ENCODE measurements around the gene GFY.

The GFY gene

DNA sequence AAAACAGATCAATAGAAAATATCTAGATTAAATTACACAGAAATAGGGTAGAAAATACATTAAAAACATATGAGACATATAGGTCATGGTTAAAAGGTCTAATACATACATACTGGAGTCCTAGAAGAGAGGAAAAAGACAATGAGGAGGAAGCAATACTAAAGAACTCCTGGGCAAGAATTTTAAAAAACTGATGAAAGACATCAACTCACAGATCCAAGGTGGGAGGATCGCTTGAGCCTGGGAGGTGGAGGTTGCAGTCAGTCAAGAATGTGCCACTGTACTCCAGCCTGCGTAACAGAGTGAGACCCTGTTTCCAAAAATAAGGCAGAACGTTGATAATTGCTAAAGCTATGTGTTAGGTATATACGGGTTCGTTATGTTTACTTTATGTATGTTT is 42.5 kb upstream of the GFY start:
- Histone ChIP-seq H3K9ac (ENCODE audit: low read length) (no peak overlapping the region), H3K4me2 (ENCODE audit: low read depth, low read length, poor library complexity, severe bottlenecking) (no peak overlapping the region), H3K36me3 (ENCODE audit: low read length) (no peaks in the 10 kb centered on the region), H3K9me3 (ENCODE audit: insufficient read depth, low read length) (no peaks in the 10 kb centered on the region), H3K79me2 (ENCODE audit: insufficient read depth, low read length) (no peaks in the 10 kb centered on the region), H4K20me1 (ENCODE audit: low read depth, low read length) (no peaks in the 10 kb centered on the region), H2AFZ (ENCODE audit: low read depth, low read length, severe bottlenecking) (no peak overlapping the region), H3K27me3 (ENCODE audit: low read length) (no peaks in the 10 kb centered on the region), H3K9me2 (replicated peaks; ENCODE audit: insufficient read depth, low read length) (no peaks in the 10 kb centered on the region), H3K27ac (ENCODE audit: low read depth, low read length) (no peak overlapping the region), H3F3A (ENCODE audit: insufficient read depth) (no peaks in the 10 kb centered on the region), H3K4me3 (ENCODE audit: insufficient read depth, low read length, poor library complexity, severe bottlenecking) (no peak overlapping the region)
- TF ChIP-seq, protein P1, sequence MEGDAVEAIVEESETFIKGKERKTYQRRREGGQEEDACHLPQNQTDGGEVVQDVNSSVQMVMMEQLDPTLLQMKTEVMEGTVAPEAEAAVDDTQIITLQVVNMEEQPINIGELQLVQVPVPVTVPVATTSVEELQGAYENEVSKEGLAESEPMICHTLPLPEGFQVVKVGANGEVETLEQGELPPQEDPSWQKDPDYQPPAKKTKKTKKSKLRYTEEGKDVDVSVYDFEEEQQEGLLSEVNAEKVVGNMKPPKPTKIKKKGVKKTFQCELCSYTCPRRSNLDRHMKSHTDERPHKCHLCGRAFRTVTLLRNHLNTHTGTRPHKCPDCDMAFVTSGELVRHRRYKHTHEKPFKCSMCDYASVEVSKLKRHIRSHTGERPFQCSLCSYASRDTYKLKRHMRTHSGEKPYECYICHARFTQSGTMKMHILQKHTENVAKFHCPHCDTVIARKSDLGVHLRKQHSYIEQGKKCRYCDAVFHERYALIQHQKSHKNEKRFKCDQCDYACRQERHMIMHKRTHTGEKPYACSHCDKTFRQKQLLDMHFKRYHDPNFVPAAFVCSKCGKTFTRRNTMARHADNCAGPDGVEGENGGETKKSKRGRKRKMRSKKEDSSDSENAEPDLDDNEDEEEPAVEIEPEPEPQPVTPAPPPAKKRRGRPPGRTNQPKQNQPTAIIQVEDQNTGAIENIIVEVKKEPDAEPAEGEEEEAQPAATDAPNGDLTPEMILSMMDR (IDR thresholded peaks at IDR 0.05; ENCODE audit: insufficient read depth, low read length, poor library complexity, severe bottlenecking), result no peak
- TF ChIP-seq EZH2phosphoT487 (conservative IDR thresholded peaks at IDR 0.05; ENCODE audit: low read length), result no peak

DNA sequence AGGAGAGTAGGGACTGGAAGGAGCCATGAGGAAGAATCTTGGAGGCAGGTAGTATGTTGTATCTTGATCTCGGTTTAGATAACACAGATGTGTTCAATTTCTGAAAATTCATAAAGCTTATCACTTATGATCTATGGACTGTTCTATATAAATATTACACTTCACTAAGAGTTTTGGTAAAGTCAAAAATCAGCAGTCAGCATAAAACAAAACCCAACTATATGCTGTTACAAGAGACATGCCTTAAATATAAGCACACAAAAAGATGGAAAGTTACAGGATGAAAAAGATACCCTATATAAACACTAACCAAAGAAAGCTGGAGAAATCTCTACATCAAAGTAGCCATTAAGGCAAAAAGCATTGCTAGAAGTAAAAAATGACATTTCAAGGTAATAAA is 41.6 kb upstream of the GFY start:
- no peaks in the 10 kb centered on the region for H3K79me2 ChIP-seq (ENCODE audit: insufficient read depth, low read length)
- TF ChIP-seq, protein P1 (IDR thresholded peaks at IDR 0.05; ENCODE audit: insufficient read depth, low read length, poor library complexity, severe bottlenecking), result no peak
- TF ChIP-seq EZH2phosphoT487 (conservative IDR thresholded peaks at IDR 0.05; ENCODE audit: low read length), result no peak
- no peak overlapping the region for H3K27ac ChIP-seq (ENCODE audit: low read depth, low read length)
- no peaks in the 10 kb centered on the region for H3K27me3 ChIP-seq (ENCODE audit: low read length)
- H3K4me3 ChIP-seq (ENCODE audit: insufficient read depth, low read length, poor library complexity, severe bottlenecking), result no peak overlapping the region
- H2AFZ ChIP-seq (ENCODE audit: low read depth, low read length, severe bottlenecking), result no peak overlapping the region
- no peaks in the 10 kb centered on the region for H4K20me1 ChIP-seq (ENCODE audit: low read depth, low read length)
- no peaks in the 10 kb centered on the region for H3F3A ChIP-seq (ENCODE audit: insufficient read depth)
- no peaks in the 10 kb centered on the region for H3K36me3 ChIP-seq (ENCODE audit: low read length)
- H3K4me2 ChIP-seq (ENCODE audit: low read depth, low read length, poor library complexity, severe bottlenecking), result no peak overlapping the region
- no peaks in the 10 kb centered on the region for H3K9me2 ChIP-seq (replicated peaks; ENCODE audit: insufficient read depth, low read length)
- no peak overlapping the region for H3K9ac ChIP-seq (ENCODE audit: low read length)
- H3K9me3 ChIP-seq (ENCODE audit: insufficient read depth, low read length), result no peaks in the 10 kb centered on the region

DNA sequence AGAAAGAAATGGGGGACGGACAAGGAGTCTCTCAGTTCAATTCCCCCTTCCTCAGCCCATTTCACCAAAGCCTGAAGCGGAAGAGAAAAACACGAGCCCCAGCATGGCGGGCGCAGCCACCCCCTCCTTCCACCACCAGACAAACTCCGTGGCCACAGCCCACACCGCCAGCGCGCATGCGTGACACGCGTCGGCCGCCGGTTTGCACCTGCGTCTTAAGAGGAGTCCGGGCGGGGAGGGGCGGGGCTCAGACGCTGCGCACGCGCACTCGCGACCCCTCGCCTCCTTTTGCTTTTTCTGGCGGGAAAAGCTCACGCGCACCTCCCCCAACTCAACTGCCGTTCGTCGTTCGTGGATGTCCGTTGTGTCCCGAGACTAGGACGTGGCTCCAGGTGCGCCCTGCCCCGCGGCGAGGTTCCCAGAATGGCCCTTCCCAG is 37.2 kb upstream of the GFY start, which contains the start of gene KASH5:
TSS of gene KASH5 (plus strand) at position 314 of the 437 bp plus-strand sequence. CDS start 2,635 bp downstream, outside the sequence.
- Histone ChIP-seq H3K79me2 (ENCODE audit: insufficient read depth, low read length) (no peaks in the 10 kb centered on the region), H3F3A (ENCODE audit: insufficient read depth) (peaks cover 4% of the 10 kb centered on the region; the same call in 1 of the 2 replicates), H3K9me2 (replicated peaks; ENCODE audit: insufficient read depth, low read length) (no peaks in the 10 kb centered on the region), H3K9ac (ENCODE audit: low read length) (no peak within 1 kb of the TSS), H3K36me3 (ENCODE audit: low read length) (no peaks in the 10 kb centered on the region), H3K9me3 (ENCODE audit: insufficient read depth, low read length) (no peaks in the 10 kb centered on the region), H2AFZ (ENCODE audit: low read depth, low read length, severe bottlenecking) (no peak within 1 kb of the TSS), H3K27me3 (ENCODE audit: low read length) (no peaks in the 10 kb centered on the region), H3K27ac (ENCODE audit: low read depth, low read length) (no peak within 1 kb of the TSS), H4K20me1 (ENCODE audit: low read depth, low read length) (no peaks in the 10 kb centered on the region), H3K4me3 (ENCODE audit: insufficient read depth, low read length, poor library complexity, severe bottlenecking) (no peak within 1 kb of the TSS), H3K4me2 (ENCODE audit: low read depth, low read length, poor library complexity, severe bottlenecking) (no peak within 1 kb of the TSS)
- TF ChIP-seq EZH2phosphoT487 (conservative IDR thresholded peaks at IDR 0.05; ENCODE audit: low read length), result no peak
- TF ChIP-seq, protein P1 (IDR thresholded peaks at IDR 0.05; ENCODE audit: insufficient read depth, low read length, poor library complexity, severe bottlenecking), result no peak

All from SU-DHL-6 (cell line).